ENCODE measurements around the gene CDH23. TPM values are rescaled to one million over a fixed set of nuclear protein-coding genes. Genes with fewer than 3 reads are reported as not detected.

CDH23 gene
- total RNA-seq, 2 experiments from 2014 or later: 4.6 to 5.2 TPM

DNA sequence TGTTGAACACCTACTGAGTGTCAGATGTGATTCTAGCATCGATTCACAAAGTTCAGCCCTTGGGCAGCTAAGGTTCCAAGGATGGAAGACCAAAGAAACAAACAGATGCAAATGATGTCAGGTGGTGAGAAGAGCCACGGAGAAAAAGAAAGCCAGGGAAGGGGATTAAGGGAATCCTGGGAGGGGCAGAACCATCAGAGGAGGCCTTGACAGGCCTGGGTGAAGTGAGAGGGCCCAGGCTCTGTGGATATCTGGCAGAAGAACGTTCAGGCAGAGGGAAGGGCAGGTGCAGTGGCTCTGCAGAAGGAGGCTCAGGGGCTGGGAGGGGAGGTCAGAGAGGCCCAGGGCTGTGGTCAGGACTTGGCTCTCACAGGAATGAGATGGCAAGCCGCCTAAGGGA, 232.4 kb downstream of the CDH23 start:
- H3K36me3 ChIP-seq (ENCODE audit: insufficient read depth, low read length): no peaks in the 10 kb centered on the region
- Mint-ChIP-seq H3K9me3 (no peaks in the 10 kb centered on the region), H3K27me3 (no peaks in the 10 kb centered on the region), H3K4me1 (ENCODE audit: low read depth) (no peaks in the 10 kb centered on the region), H3K4me3 (no peak overlapping the region), H3K36me3 (ENCODE audit: low read depth) (no peaks in the 10 kb centered on the region), H3K27ac (no peak overlapping the region)
- DNase-seq: no peak
- intact Hi-C loops (cut with DNase I, micrococcal nuclease): no loop called here
- ChIA-PET CTCF (no interaction called here), POLR2A (no interaction called here)
- peaks cover 0 to 3% of the 10 kb centered on the region in 2 experiments for H3K27me3 ChIP-seq (ENCODE audit: control insufficient read depth in 1 of 2, insufficient read depth in 2 of 2, low read length in 2 of 2)
- H3K27ac ChIP-seq (ENCODE audit: low read depth in 1 of 2, low read length in 2 of 2): no peak overlapping the region
- no peak for ATAC-seq (ENCODE audit: poor library complexity)
- H3K9me3 ChIP-seq (ENCODE audit: control insufficient read depth in 1 of 2, insufficient read depth in 1 of 2, low read length in 2 of 2): peaks cover 0 to 4% of the 10 kb centered on the region in 2 experiments
- no peak overlapping the region for H3K4me3 ChIP-seq (ENCODE audit: low read length)
- no peaks in the 10 kb centered on the region for H3K4me1 ChIP-seq (ENCODE audit: insufficient read depth, low read length)
- TF ChIP-seq, protein P1, sequence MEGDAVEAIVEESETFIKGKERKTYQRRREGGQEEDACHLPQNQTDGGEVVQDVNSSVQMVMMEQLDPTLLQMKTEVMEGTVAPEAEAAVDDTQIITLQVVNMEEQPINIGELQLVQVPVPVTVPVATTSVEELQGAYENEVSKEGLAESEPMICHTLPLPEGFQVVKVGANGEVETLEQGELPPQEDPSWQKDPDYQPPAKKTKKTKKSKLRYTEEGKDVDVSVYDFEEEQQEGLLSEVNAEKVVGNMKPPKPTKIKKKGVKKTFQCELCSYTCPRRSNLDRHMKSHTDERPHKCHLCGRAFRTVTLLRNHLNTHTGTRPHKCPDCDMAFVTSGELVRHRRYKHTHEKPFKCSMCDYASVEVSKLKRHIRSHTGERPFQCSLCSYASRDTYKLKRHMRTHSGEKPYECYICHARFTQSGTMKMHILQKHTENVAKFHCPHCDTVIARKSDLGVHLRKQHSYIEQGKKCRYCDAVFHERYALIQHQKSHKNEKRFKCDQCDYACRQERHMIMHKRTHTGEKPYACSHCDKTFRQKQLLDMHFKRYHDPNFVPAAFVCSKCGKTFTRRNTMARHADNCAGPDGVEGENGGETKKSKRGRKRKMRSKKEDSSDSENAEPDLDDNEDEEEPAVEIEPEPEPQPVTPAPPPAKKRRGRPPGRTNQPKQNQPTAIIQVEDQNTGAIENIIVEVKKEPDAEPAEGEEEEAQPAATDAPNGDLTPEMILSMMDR (IDR thresholded peaks at IDR 0.05): no peak

DNA sequence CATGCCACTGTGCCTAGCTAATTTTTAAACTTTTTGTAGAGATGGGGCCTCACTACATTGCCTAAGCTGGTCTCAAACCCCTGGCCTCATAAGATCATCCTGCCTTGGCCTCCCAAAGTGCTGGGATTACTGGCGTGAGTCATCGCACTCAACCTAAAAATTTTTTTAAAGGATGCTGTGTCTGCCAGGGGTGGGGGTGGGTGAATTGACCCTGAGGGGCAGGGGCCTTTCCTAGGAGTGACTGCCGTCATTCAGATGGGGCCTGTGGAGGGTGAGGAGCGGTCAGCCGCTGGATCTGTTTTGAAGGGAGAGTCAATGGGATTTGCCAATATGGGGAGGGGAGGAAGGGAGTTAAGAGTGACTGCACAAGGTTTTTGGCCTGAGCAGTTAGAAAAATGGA, 233.4 kb downstream of the CDH23 start:
- intact Hi-C loops (cut with DNase I, micrococcal nuclease): no loop called here
- H3K9me3 Mint-ChIP-seq: no peaks in the 10 kb centered on the region
- no peak overlapping the region for H3K4me3 Mint-ChIP-seq
- H3K36me3 Mint-ChIP-seq (ENCODE audit: low read depth): no peaks in the 10 kb centered on the region
- Histone ChIP-seq H3K9me3 (ENCODE audit: control insufficient read depth in 1 of 2, insufficient read depth in 1 of 2, low read length in 2 of 2) (peaks cover 0 to 4% of the 10 kb centered on the region in 2 experiments), H3K4me1 (ENCODE audit: insufficient read depth, low read length) (no peaks in the 10 kb centered on the region), H3K27me3 (ENCODE audit: control insufficient read depth in 1 of 2, insufficient read depth in 2 of 2, low read length in 2 of 2) (peaks cover 0 to 3% of the 10 kb centered on the region in 2 experiments), H3K4me3 (ENCODE audit: low read length) (no peak overlapping the region), H3K36me3 (ENCODE audit: insufficient read depth, low read length) (no peaks in the 10 kb centered on the region), H3K27ac (ENCODE audit: low read depth in 1 of 2, low read length in 2 of 2) (no peak overlapping the region)
- H3K27ac Mint-ChIP-seq: no peak overlapping the region
- CTCF ChIA-PET: no interaction called here
- TF ChIP-seq, protein P1 (IDR thresholded peaks at IDR 0.05): no peak
- POLR2A ChIA-PET: no interaction called here
- H3K4me1 Mint-ChIP-seq (ENCODE audit: low read depth): no peaks in the 10 kb centered on the region
- DNase-seq (no peak), ATAC-seq (ENCODE audit: poor library complexity) (no peak)
- H3K27me3 Mint-ChIP-seq: no peaks in the 10 kb centered on the region

DNA sequence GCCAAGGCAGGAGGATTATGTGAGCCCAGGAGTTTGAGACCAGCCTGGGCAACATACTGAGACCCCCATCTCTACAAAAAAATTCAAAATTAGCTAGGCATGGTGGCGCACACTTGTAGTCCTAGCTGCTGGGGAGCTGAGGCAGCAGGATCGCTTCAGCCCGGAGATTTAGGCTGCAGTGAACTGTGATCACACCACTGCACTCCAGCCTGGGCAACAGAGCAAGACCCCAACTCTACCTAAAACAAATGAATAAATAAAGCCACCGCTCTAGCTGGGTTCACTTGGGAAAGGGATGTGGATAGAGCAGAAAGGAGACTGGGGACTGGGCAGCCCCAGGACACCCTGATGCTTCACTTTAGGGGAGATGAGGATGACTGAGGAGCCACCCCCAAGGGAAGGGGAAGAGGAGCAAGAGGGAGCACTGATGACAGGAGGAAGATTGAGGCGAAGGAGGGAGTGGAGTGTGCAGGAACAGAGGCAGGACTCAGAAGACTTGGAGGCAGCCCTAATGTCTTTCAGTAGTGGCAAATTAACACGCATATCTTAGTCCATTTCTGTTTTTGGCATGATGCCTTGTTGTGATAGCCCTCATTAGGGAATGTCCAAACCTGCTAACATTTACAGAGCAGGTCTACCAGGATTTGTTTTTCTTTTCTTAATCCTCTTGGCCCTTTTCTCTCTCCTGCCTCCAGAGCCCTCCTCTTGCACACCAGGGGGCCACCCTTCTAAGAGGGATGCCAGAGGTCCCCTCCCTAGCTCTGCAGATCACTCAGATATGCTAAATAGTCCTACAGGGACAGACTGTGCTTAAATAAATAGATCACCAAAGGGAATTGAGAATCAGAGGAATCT, 234.5 kb downstream of the CDH23 start:
- CTCF ChIA-PET: no interaction called here
- no peaks in the 10 kb centered on the region for H3K27me3 Mint-ChIP-seq
- no peaks in the 10 kb centered on the region for H3K36me3 ChIP-seq (ENCODE audit: insufficient read depth, low read length)
- no peaks in the 10 kb centered on the region for H3K4me1 ChIP-seq (ENCODE audit: insufficient read depth, low read length)
- POLR2A ChIA-PET: no interaction called here
- ATAC-seq (ENCODE audit: poor library complexity) (no peak), DNase-seq (no peak)
- peaks cover 0 to 3% of the 10 kb centered on the region in 2 experiments for H3K27me3 ChIP-seq (ENCODE audit: control insufficient read depth in 1 of 2, insufficient read depth in 2 of 2, low read length in 2 of 2)
- intact Hi-C loops (cut with DNase I, micrococcal nuclease): no loop called here
- no peak overlapping the region for H3K4me3 Mint-ChIP-seq
- H3K4me1 Mint-ChIP-seq (ENCODE audit: low read depth): no peaks in the 10 kb centered on the region
- no peak overlapping the region for H3K27ac Mint-ChIP-seq
- H3K9me3 ChIP-seq (ENCODE audit: control insufficient read depth in 1 of 2, insufficient read depth in 1 of 2, low read length in 2 of 2): peaks cover 0 to 4% of the 10 kb centered on the region in 2 experiments
- TF ChIP-seq, protein P1 (IDR thresholded peaks at IDR 0.05): no peak
- H3K4me3 ChIP-seq (ENCODE audit: low read length): no peak overlapping the region
- no peaks in the 10 kb centered on the region for H3K9me3 Mint-ChIP-seq
- H3K27ac ChIP-seq (ENCODE audit: low read depth in 1 of 2, low read length in 2 of 2): no peak overlapping the region
- H3K36me3 Mint-ChIP-seq (ENCODE audit: low read depth): no peaks in the 10 kb centered on the region
